C4-2B (cell line): ENCODE results near the gene PACSIN1.

Experiments used
- H3K27ac ChIP-seq: fragments of 450-650 bp; 2 replicates; pipeline ENCODE4 v1.5.1; 2017
- ZFX ChIP-seq: fragments of 450-650 bp; IDR thresholded peaks from 2 replicates; pipeline ENCODE4 v1.6.1; 2017
- TF ChIP-seq, protein P1 (sequence below): fragments of 450-650 bp; conservative IDR thresholded peaks from 2 replicates; pipeline ENCODE4 v1.5.1; 2017; ENCODE audit warnings: mild to moderate bottlenecking

PACSIN1 gene

GRCh38 chr6:34459899-34460593 lies 5.8 kb upstream of the PACSIN1 start:
- TF ChIP-seq, protein P1, sequence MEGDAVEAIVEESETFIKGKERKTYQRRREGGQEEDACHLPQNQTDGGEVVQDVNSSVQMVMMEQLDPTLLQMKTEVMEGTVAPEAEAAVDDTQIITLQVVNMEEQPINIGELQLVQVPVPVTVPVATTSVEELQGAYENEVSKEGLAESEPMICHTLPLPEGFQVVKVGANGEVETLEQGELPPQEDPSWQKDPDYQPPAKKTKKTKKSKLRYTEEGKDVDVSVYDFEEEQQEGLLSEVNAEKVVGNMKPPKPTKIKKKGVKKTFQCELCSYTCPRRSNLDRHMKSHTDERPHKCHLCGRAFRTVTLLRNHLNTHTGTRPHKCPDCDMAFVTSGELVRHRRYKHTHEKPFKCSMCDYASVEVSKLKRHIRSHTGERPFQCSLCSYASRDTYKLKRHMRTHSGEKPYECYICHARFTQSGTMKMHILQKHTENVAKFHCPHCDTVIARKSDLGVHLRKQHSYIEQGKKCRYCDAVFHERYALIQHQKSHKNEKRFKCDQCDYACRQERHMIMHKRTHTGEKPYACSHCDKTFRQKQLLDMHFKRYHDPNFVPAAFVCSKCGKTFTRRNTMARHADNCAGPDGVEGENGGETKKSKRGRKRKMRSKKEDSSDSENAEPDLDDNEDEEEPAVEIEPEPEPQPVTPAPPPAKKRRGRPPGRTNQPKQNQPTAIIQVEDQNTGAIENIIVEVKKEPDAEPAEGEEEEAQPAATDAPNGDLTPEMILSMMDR: peak; percentile 84
- no peak for TF ChIP-seq ZFX
- peak overlapping the region; percentile 19; the same call in 1 of the 2 replicates for H3K27ac ChIP-seq

GRCh38 chr6:34460796-34461507 lies 4.9 kb upstream of the PACSIN1 start:
- TF ChIP-seq, protein P1: no peak
- no peak for TF ChIP-seq ZFX
- H3K27ac ChIP-seq: peak overlapping the region; percentile 19; the same call in 1 of the 2 replicates

GRCh38 chr6:34462010-34462409 lies 3.9 kb upstream of the PACSIN1 start:
- H3K27ac ChIP-seq: peak overlapping the region; percentile 25; the same call in 1 of the 2 replicates
- no peak for TF ChIP-seq ZFX
- TF ChIP-seq, protein P1: no peak

DNA sequence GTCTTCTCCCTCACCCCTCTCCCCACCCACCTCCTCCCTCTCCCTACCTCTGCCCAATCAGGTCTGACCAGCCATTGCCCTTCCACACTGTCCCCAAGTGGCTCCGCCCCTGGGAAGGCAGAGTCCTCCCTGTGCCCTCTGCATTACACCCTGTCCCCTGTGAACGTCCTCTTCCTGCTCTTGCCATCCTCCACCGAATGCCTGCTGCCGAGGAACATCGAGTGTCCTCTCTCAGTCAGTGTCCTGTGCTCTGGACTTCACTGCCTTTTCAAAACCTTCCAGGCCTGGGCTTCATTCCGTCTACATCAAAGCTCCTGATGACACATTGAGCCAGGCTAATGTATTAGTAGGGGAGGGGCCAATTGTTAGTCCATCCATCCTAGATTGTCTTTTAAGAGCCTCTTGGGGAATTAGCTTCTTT lies 3.3 kb upstream of the PACSIN1 start:
- peak overlapping the region; percentile 25 for H3K27ac ChIP-seq
- TF ChIP-seq, protein P1: no peak
- TF ChIP-seq ZFX: no peak

DNA sequence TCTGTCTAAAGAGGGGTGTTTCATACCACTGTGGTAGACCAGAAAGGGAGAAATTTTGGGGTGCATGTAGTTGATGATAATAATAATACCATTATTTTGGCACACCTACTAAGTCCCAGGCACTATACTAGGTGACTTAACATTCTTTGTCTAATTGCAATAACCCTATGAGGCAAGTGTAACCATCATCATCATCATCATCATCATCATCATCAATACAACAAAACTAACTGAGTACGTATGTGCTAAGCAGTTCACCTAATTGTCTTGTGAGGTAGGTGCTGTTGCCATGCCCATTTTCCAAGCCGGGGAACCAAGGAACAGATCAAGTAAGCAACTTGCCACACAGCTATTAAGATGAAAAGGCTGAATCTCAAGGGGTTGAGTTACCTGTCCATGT lies 2.6 kb upstream of the PACSIN1 start:
- H3K27ac ChIP-seq: no peak overlapping the region

DNA sequence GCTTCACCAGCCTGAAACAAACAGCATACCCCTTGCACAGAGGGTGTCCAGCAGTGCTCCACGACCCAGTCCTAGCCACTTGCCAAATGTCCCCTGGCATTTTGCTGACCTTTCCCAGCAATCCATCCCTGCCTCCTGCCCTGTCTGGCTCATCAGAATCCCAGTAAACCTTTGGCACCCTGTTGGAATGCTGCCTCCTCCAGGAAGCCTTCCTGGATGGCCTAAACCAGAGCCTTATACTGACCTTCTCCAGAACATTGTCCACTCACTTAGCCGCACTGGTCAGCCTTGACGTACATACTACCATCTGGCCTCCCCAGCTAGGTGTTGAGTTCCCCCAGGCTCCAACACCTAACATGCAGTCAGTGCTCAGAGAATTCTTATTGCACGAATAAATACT lies 2.0 kb upstream of the PACSIN1 start:
- TF ChIP-seq ZFX: no peak
- TF ChIP-seq, protein P1: no peak
- H3K27ac ChIP-seq: no peak overlapping the region

More for the DNA sequence above, 2.6 kb upstream of the PACSIN1 start:
- TF ChIP-seq ZFX: no peak
- TF ChIP-seq, protein P1: no peak
